Breast epithelium (tissue), 4 donors: ENCODE results near the gene CCDC71. TPM values are rescaled to one million over a fixed set of nuclear protein-coding genes. Genes with fewer than 3 reads are reported as not detected.

ENCODE experiments used
- DNase-seq, 2 donors: peaks; one replicate each; pipeline ENCODE4 v3.0.0-alpha.2; 2019; ENCODE audit warnings: low spot score in 2 of 2
- H3K27ac ChIP-seq, 2 donors: fragments of 200-600 bp; sonication (generic) in 1 of 2; one replicate each; pipeline ENCODE4 v1.5.1; 2016 to 2019; ENCODE audit warnings: mild to moderate bottlenecking in 1 of 2
- H3K27me3 ChIP-seq, 2 donors: fragments of 200-600 bp; sonication (generic) in 1 of 2; one replicate each; pipeline versions ENCODE4 v1.5.1 to v1.6.0; 2017 to 2019; ENCODE audit warnings: control low read depth in 1 of 2, mild to moderate bottlenecking in 1 of 2
- H3K36me3 ChIP-seq: fragments of 200-600 bp; one replicate; pipeline ENCODE4 v1.5.1; 2019
- H3K4me1 ChIP-seq, 2 donors: fragments of 200-600 bp; sonication (generic); one replicate each; pipeline ENCODE4 v1.5.1; 2016 to 2019; ENCODE audit warnings: control low read depth in 1 of 2
- H3K4me3 ChIP-seq, 3 donors: fragments of 200-600 bp; sonication (generic); 1 replicate in 2 of 3; 2 replicates in 1 of 3; pipeline ENCODE4 v1.5.1; 2016 to 2019; ENCODE audit warnings: mild to moderate bottlenecking in 3 of 3, moderate library complexity in 2 of 3
- H3K9me3 ChIP-seq, 2 donors: fragments of 200-600 bp; sonication (generic) in 1 of 2; one replicate each; pipeline ENCODE4 v1.5.1; 2016 to 2019; ENCODE audit warnings: control low read depth in 1 of 2
- POLR2A ChIP-seq: fragments of 450-650 bp; IDR thresholded peaks from one replicate; pipeline ENCODE4 v1.6.1; 2016; ENCODE audit warnings: antibody characterized with exemption, mild to moderate bottlenecking, moderate library complexity
- POLR2AphosphoS5 ChIP-seq, 3 donors: sonication (generic); formaldehyde crosslinking; IDR thresholded peaks; one replicate each; pipeline ENCODE4 v1.6.1; 2017; ENCODE audit warnings: antibody characterized with exemption in 3 of 3
- intact Hi-C: fragments of 100-400 bp; cut with DNase I; formaldehyde crosslinking; loops from one replicate; pipeline ENCODE4 v1.15.1; 2023; ENCODE audit warnings: low total_unique reads
- total RNA-seq, 3 donors: library from RNA; depleted of rRNA; stranded (reverse); fragments of >200 nt; gene quantifications; one replicate each; pipeline ENCODE4 v1.1.0, GENCODE V29; 2016
- TF ChIP-seq, protein P1 (sequence below), 3 donors: fragments of 450-650 bp; IDR thresholded peaks; one replicate each; pipeline ENCODE4 v1.5.1; 2016 to 2017; ENCODE audit warnings: antibody characterized with exemption in 3 of 3, mild to moderate bottlenecking in 3 of 3, moderate library complexity in 3 of 3

Gene CCDC71
- total RNA-seq, 3 donors from 2014 or later = 29.0 to 39.7 (median 31.8) TPM

DNA sequence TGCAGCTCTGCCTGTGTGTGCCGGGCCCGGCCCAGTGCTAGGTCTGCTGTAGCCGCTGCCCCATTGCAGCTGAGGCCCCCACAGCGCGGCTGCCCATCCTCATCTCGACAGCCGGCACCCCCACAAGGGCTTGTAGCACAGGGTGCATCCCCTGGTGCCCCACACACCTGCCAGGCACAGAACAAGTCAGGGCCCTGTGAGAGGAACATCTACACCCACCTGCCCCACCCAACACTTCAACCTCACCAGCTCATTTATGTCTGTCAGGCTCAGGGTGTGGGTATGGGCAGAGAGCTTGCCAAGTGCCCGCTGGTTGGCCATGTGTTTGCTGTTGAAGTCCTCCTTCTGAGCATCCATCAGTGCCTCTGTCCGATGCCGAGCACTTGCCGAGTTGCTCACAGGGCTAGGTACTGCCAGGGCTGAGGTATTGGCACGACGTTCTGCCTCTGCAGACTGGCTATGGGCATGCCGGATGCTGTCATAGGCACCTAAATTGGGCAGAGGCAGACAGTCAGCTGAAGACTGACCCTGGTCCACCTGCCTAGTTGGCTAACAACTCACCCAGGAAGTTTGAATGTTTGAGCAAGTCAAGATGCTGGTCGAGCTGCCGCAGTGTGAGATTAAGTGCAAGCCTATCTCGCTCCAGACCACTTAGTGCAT, 43.1 kb downstream of the CCDC71 start:
- peaks cover 12% of the 10 kb centered on the region for H3K36me3 ChIP-seq
- H3K27ac ChIP-seq = no peak overlapping the region
- TF ChIP-seq, protein P1, sequence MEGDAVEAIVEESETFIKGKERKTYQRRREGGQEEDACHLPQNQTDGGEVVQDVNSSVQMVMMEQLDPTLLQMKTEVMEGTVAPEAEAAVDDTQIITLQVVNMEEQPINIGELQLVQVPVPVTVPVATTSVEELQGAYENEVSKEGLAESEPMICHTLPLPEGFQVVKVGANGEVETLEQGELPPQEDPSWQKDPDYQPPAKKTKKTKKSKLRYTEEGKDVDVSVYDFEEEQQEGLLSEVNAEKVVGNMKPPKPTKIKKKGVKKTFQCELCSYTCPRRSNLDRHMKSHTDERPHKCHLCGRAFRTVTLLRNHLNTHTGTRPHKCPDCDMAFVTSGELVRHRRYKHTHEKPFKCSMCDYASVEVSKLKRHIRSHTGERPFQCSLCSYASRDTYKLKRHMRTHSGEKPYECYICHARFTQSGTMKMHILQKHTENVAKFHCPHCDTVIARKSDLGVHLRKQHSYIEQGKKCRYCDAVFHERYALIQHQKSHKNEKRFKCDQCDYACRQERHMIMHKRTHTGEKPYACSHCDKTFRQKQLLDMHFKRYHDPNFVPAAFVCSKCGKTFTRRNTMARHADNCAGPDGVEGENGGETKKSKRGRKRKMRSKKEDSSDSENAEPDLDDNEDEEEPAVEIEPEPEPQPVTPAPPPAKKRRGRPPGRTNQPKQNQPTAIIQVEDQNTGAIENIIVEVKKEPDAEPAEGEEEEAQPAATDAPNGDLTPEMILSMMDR (IDR thresholded peaks at IDR 0.05) = no peak
- TF ChIP-seq POLR2AphosphoS5 (IDR thresholded peaks at IDR 0.05) (no peak), POLR2A (no peak)
- H3K9me3 ChIP-seq = no peaks in the 10 kb centered on the region
- intact Hi-C loops = no loop called here
- H3K27me3 ChIP-seq = no peaks in the 10 kb centered on the region
- H3K4me3 ChIP-seq = no peak overlapping the region
- DNase-seq = no peak
- peaks cover 8 to 11% of the 10 kb centered on the region in 2 donors for H3K4me1 ChIP-seq

DNA sequence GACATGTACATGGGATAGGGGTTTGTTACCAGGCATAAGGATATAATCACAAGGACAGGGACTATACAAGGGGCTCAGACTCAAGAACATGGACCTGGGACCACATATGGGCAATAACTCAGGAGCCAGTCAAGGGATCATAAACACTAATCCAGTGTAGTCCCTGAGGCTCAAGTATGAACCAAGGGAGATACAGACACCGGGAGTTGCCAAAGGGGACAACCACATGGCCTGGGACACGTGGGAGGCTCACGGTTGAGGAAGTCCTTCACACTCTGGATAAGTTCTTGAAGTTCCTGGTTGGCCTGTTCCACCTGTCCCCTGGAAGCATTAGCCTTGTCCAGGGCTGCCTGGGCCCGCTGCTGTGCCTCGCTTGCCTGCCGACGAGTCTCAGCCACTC, 43.7 kb downstream of the CCDC71 start:
- DNase-seq = no peak
- Histone ChIP-seq H3K4me1 (peaks cover 8 to 11% of the 10 kb centered on the region in 2 donors), H3K36me3 (peaks cover 12% of the 10 kb centered on the region), H3K27me3 (no peaks in the 10 kb centered on the region), H3K9me3 (no peaks in the 10 kb centered on the region), H3K27ac (no peak overlapping the region), H3K4me3 (no peak overlapping the region)
- intact Hi-C loops = no loop called here
- TF ChIP-seq POLR2AphosphoS5 (IDR thresholded peaks at IDR 0.05) (no peak), POLR2A (no peak)
- TF ChIP-seq, protein P1 (IDR thresholded peaks at IDR 0.05) = no peak

DNA sequence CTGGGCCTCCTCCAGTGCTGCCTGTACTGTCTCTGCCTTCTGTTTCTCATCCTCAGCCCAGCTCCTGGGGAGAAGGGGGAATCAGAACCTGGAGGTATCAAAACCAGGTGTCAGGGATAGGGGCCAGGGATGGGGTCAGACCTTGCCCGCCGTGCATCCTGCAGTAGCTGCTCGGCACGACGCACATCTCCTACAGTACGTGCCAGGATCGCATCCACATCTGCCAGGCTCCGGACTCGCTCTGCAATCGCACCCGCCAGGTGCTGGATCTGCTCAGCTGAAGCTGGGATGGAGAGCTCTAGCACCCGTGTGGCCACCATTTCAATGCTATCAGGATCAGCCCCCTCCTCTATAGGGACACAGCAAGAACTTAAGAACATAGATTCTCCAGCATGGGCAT, 44.1 kb downstream of the CCDC71 start:
- no peak overlapping the region for H3K27ac ChIP-seq
- peaks cover 15% of the 10 kb centered on the region for H3K36me3 ChIP-seq
- no peaks in the 10 kb centered on the region for H3K9me3 ChIP-seq
- peaks cover 8 to 11% of the 10 kb centered on the region in 2 donors for H3K4me1 ChIP-seq
- H3K4me3 ChIP-seq = no peak overlapping the region
- no peaks in the 10 kb centered on the region for H3K27me3 ChIP-seq
- DNase-seq = no peak
- no peak for TF ChIP-seq POLR2A
- intact Hi-C loops = no loop called here

DNA sequence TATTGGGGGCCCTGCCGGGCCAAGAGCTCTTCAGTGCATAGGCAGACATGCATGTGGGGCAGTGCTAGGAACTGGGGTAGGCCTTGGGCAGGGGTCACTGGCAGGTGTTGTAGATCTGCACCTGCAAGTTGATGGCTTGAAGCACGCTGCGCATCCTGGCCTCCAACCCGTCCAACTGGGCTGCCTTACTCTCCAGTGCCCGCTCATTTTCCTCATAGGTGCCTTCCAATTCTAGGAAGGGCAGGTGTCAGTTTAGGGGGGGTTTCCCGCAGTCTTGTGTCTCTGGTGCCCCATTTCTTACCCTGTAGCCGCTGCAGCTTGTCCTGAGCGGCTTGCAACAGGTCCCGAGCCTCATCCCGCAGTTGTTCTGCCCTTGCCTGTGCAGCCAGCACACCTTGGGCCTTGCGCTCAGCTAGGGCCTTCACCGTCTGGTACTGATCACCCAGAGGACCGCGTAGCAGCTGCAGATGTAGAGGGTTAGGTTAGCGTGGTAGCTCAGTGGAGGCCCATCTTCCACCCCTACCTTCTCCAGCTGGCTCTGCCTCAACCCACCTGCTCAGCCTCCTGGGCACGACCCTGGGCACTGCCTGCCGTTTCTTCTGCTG, 44.9 kb downstream of the CCDC71 start:
- Histone ChIP-seq H3K27ac (peak overlapping the region; percentile 96), H3K9me3 (no peaks in the 10 kb centered on the region), H3K4me3 (peak overlapping the region; percentile 79 to 95 (median 91)), H3K4me1 (peaks cover 8 to 11% of the 10 kb centered on the region in 2 donors), H3K27me3 (no peaks in the 10 kb centered on the region), H3K36me3 (peaks cover 20% of the 10 kb centered on the region)
- intact Hi-C loops = no loop called here
- DNase-seq = no peak
- TF ChIP-seq POLR2A (no peak), POLR2AphosphoS5 (IDR thresholded peaks at IDR 0.05) (no peak)
- TF ChIP-seq, protein P1 (IDR thresholded peaks at IDR 0.05) = no peak

DNA sequence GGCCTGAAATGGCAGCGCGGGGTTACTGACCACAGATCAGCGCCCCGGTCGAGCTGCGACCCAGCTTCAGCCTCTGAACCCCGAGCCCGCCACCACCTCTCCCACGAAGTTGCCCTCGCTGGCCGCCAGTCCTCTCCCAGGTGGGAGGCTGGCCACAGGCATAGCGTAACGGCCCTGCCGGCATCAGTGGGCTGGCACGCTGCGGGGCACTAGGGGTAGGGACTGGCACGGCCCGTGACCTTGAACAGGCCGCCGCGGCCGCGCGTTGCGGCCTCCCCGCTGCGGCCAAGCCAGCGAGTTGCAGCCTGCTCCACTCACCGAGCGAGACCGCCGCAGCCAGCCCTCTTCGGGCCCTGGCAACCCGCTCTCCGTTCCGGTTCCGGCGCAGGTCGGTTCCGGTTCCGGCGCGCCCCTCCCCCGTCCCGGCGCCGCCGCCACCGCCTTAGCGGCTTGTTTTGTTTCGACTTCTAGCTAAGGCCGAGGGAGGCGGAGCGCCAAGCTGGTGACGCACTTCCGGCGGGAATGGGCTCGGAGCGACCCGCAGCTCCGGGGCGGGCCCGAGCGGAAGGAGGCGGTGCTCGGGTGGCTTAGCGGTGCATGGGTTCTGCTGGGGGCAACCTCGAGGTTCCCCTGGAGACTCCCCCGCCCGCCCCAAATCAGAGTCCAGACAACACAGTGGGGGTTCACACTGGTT, 45.5 kb downstream of the CCDC71 start, which contains the start of gene USP19:
Gene USP19, minus strand, starts transcription at position 386 of the 694 bp plus-strand sequence. CDS start 1,678 bp downstream, outside the sequence.
- Histone ChIP-seq H3K4me3 (peak within 1 kb of the TSS; percentile 79 to 95 (median 91)), H3K36me3 (peaks cover 27% of the 10 kb centered on the region), H3K4me1 (peaks cover 8 to 11% of the 10 kb centered on the region in 2 donors), H3K27me3 (no peaks in the 10 kb centered on the region), H3K9me3 (no peaks in the 10 kb centered on the region), H3K27ac (peak within 1 kb of the TSS; percentile 96)
- peak; percentile 91 to 92 for DNase-seq
- peak; percentile 73 for TF ChIP-seq POLR2A
- TF ChIP-seq, protein P1 (IDR thresholded peaks at IDR 0.05) = no peak
- TF ChIP-seq POLR2AphosphoS5 (IDR thresholded peaks at IDR 0.05) = peak; percentile 85 to 87 (median 86)
- intact Hi-C loops = loop anchor here (1.0 kb wide), 1 partner anchor 16 kb away; the partner anchor contains the start of gene QARS1
